OCI-LY1 (cell line): ENCODE results near the gene CUX1.

Source experiments
- H2AFZ ChIP-seq: fragments of 200-600 bp; sonication (generic), shearing (Covaris generic); 2 replicates; pipeline ENCODE4 v1.6.0; 2014; ENCODE audit warnings: antibody characterized with exemption, mild to moderate bottlenecking, low read length
- H3F3A ChIP-seq: fragments of 200-600 bp; sonication (generic), shearing (Covaris generic); 2 replicates; pipeline ENCODE4 v1.6.0; 2014; ENCODE audit warnings: mild to moderate bottlenecking, antibody characterized with exemption, low read length, moderate library complexity; ENCODE audit not compliant: insufficient read depth
- H3K27ac ChIP-seq: fragments of 200-600 bp; sonication (generic); 2 replicates; pipeline ENCODE4 v1.5.1; 2014; ENCODE audit warnings: low read length, mixed run types, mild to moderate bottlenecking, low read depth; ENCODE audit not compliant: poor library complexity, severe bottlenecking
- H3K27me3 ChIP-seq: fragments of 200-600 bp; sonication (generic); 2 replicates; pipeline ENCODE4 v1.6.0; 2014; ENCODE audit warnings: antibody characterized with exemption, mild to moderate bottlenecking, low read length, moderate library complexity; ENCODE audit not compliant: insufficient read depth
- H3K36me3 ChIP-seq: fragments of 200-600 bp; sonication (generic); 2 replicates; pipeline ENCODE4 v1.6.1; 2014; ENCODE audit warnings: mild to moderate bottlenecking, antibody characterized with exemption, low read length, moderate library complexity, mixed read lengths; ENCODE audit not compliant: insufficient read depth
- H3K4me1 ChIP-seq: fragments of 200-600 bp; sonication (generic); 2 replicates; pipeline ENCODE4 v1.5.1; 2014; ENCODE audit warnings: mild to moderate bottlenecking, low read length, moderate library complexity; ENCODE audit not compliant: insufficient read depth, severe bottlenecking
- H3K4me2 ChIP-seq: fragments of 200-600 bp; sonication (generic), shearing (Covaris generic); 2 replicates; pipeline ENCODE4 v1.6.1; 2014; ENCODE audit warnings: low read length
- H3K4me3 ChIP-seq: fragments of 200-600 bp; sonication (generic); 2 replicates; pipeline ENCODE4 v1.5.1; 2014; ENCODE audit warnings: low read length, low read depth, mild to moderate bottlenecking, mixed read lengths; ENCODE audit not compliant: poor library complexity, severe bottlenecking
- H3K79me2 ChIP-seq: fragments of 200-600 bp; shearing (Covaris generic); 2 replicates; pipeline ENCODE4 v1.6.1; 2016; ENCODE audit warnings: mixed run types, low read length, mixed read lengths; ENCODE audit not compliant: insufficient read depth
- H3K9ac ChIP-seq: fragments of 200-600 bp; sonication (generic), shearing (Covaris generic); 2 replicates; pipeline ENCODE4 v1.6.1; 2014; ENCODE audit warnings: mild to moderate bottlenecking, low read length, mixed read lengths
- H3K9me2 ChIP-seq: fragments of 200-600 bp; sonication (generic), shearing (Covaris generic); 2 replicates; pipeline ENCODE4 v1.6.1; 2014; ENCODE audit warnings: low read depth, mild to moderate bottlenecking, low read length, mixed read lengths
- H3K9me3 ChIP-seq: fragments of 200-600 bp; shearing (Covaris generic); 2 replicates; pipeline ENCODE4 v1.6.1; 2014; ENCODE audit warnings: low read length, mixed read lengths
- H4K20me1 ChIP-seq: fragments of 200-600 bp; sonication (generic), shearing (Covaris generic); 2 replicates; pipeline ENCODE4 v1.6.0; 2016; ENCODE audit warnings: mild to moderate bottlenecking, low read length; ENCODE audit not compliant: insufficient read depth
- CTCF ChIP-seq: fragments of 200-600 bp; sonication (generic), shearing (Covaris generic); IDR thresholded peaks from 2 replicates; pipeline ENCODE4 v1.5.1; 2017; ENCODE audit warnings: mild to moderate bottlenecking, antibody characterized with exemption, low read length, moderate library complexity, mixed read lengths
- EZH2 ChIP-seq: fragments of 200-600 bp; sonication (generic), shearing (Covaris generic); IDR thresholded peaks from 2 replicates; pipeline ENCODE4 v1.8.0; 2017; ENCODE audit warnings: borderline replicate concordance, mixed run types, mild to moderate bottlenecking, antibody characterized with exemption, low read length, moderate library complexity, mixed read lengths

Gene CUX1

GRCh38 chr7:101875283-101875846, 57.9 kb downstream of the CUX1 start:
- no peaks in the 10 kb centered on the region for H4K20me1 ChIP-seq
- no peaks in the 10 kb centered on the region for H3K9me3 ChIP-seq
- peak overlapping the region; percentile 6 for H3K4me3 ChIP-seq
- no peaks in the 10 kb centered on the region for H3K27me3 ChIP-seq
- H3K27ac ChIP-seq = peak overlapping the region; percentile 70
- peak overlapping the region; percentile 3; the same call in 1 of the 2 replicates for H3K9ac ChIP-seq
- TF ChIP-seq CTCF = no peak
- TF ChIP-seq EZH2 = no peak
- H2AFZ ChIP-seq = no peak overlapping the region
- H3K4me1 ChIP-seq = peaks cover 99% of the 10 kb centered on the region
- peaks cover 95% of the 10 kb centered on the region for H3K79me2 ChIP-seq
- peak overlapping the region; percentile 35 for H3K4me2 ChIP-seq
- no peaks in the 10 kb centered on the region for H3K9me2 ChIP-seq
- H3F3A ChIP-seq = peaks cover 3% of the 10 kb centered on the region
- H3K36me3 ChIP-seq = peaks cover 18% of the 10 kb centered on the region

GRCh38 chr7:101877882-101878591, 60.6 kb downstream of the CUX1 start:
- Histone ChIP-seq H3K36me3 (peaks cover 30% of the 10 kb centered on the region), H4K20me1 (peaks cover 3% of the 10 kb centered on the region; the same call in 1 of the 2 replicates), H3K79me2 (peaks cover 96% of the 10 kb centered on the region), H2AFZ (no peak overlapping the region), H3K27me3 (no peaks in the 10 kb centered on the region), H3K27ac (peak overlapping the region; percentile 70), H3K4me2 (peak overlapping the region; percentile 48), H3K9me2 (no peaks in the 10 kb centered on the region), H3K4me1 (peaks cover 100% of the 10 kb centered on the region), H3K9me3 (no peaks in the 10 kb centered on the region), H3K9ac (peak overlapping the region; percentile 18; the same call in 1 of the 2 replicates), H3K4me3 (peak overlapping the region; percentile 8), H3F3A (0 out of 2 replicates have a peak, but pooled peaks cover 10% of the 10 kb centered on the region)
- no peak for TF ChIP-seq CTCF
- TF ChIP-seq EZH2 = no peak

GRCh38 chr7:101878938-101879337, 61.5 kb downstream of the CUX1 start:
- no peak for TF ChIP-seq EZH2
- no peak for TF ChIP-seq CTCF
- no peak overlapping the region for H3K4me3 ChIP-seq
- H3K27me3 ChIP-seq = no peaks in the 10 kb centered on the region
- no peaks in the 10 kb centered on the region for H3K9me3 ChIP-seq
- no peaks in the 10 kb centered on the region for H3K9me2 ChIP-seq
- peaks cover 96% of the 10 kb centered on the region for H3K79me2 ChIP-seq
- H3K4me1 ChIP-seq = peaks cover 98% of the 10 kb centered on the region
- peak overlapping the region; percentile 26; the same call in 1 of the 2 replicates for H3K9ac ChIP-seq
- H3K36me3 ChIP-seq = peaks cover 27% of the 10 kb centered on the region
- H3K27ac ChIP-seq = peak overlapping the region; percentile 70
- H3F3A ChIP-seq = 0 out of 2 replicates have a peak, but pooled peaks cover 10% of the 10 kb centered on the region
- peaks cover 3% of the 10 kb centered on the region; the same call in 1 of the 2 replicates for H4K20me1 ChIP-seq
- no peak overlapping the region for H2AFZ ChIP-seq
- H3K4me2 ChIP-seq = peak overlapping the region; percentile 48
